PC-9 (cell line): Measurements from ENCODE around the gene GATA1. TPM values are rescaled to one million over a fixed set of nuclear protein-coding genes. Genes with fewer than 3 reads are reported as not detected.

Source experiments
- BruUV-seq: library from RNA; stranded (reverse); fragments of 400-500 nt; replicated peaks from 2 replicates; lab custom pipeline; 2021; lab: Mats Ljungman, UMichigan
- CTCF ChIA-PET: fragments of 300-600 bp; sonication (Branson Sonifier 250); formaldehyde crosslinking; loops from one replicate; lab custom pipeline; 2022; ENCODE audit warnings: antibody characterized with exemption; lab: Charles Lee
- POLR2A ChIA-PET: fragments of 300-600 bp; sonication (Branson Sonifier 250); formaldehyde crosslinking; loops from one replicate; lab custom pipeline; 2022; ENCODE audit warnings: antibody characterized with exemption; ENCODE audit not compliant: unreplicated experiment; lab: Charles Lee
- DNase-seq, 2 experiments: peaks; one replicate each; pipeline versions ENCODE4 v3.0.0 to v3.0.0-alpha.2; 2015 to 2022; ENCODE audit warnings: mixed read lengths in 1 of 2
- H2AFZ ChIP-seq: fragments of 200-600 bp; sonication (generic); 2 replicates; pipeline ENCODE4 v1.8.1; 2017; ENCODE audit warnings: antibody characterized with exemption
- H3F3A ChIP-seq: fragments of 200-600 bp; sonication (generic); 2 replicates; pipeline ENCODE4 v1.8.1; 2017; ENCODE audit warnings: antibody characterized with exemption, mild to moderate bottlenecking, low read depth; ENCODE audit not compliant: insufficient read depth
- H3K27ac ChIP-seq: fragments of 200-600 bp; sonication (generic); 2 replicates; pipeline ENCODE4 v1.6.1; 2016; ENCODE audit warnings: mixed run types
- H3K27me3 ChIP-seq: fragments of 200-600 bp; sonication (generic); 2 replicates; pipeline ENCODE4 v1.6.1; 2016; ENCODE audit warnings: low read depth, mixed run types; ENCODE audit not compliant: insufficient read depth
- H3K36me3 ChIP-seq: fragments of 200-600 bp; sonication (generic); 2 replicates; pipeline ENCODE4 v1.6.1; 2016; ENCODE audit warnings: low read depth, mixed run types
- H3K4me1 ChIP-seq: fragments of 200-600 bp; sonication (generic); replicated peaks from 2 replicates; pipeline ENCODE4 v1.6.1; 2016; ENCODE audit warnings: mixed run types; ENCODE audit not compliant: insufficient read depth
- H3K4me2 ChIP-seq: fragments of 200-600 bp; sonication (generic); 2 replicates; pipeline ENCODE4 v1.6.1; 2017; ENCODE audit warnings: mixed run types
- H3K4me3 ChIP-seq: fragments of 200-600 bp; sonication (generic); 2 replicates; pipeline ENCODE4 v1.6.1; 2016; ENCODE audit warnings: mixed run types
- H3K79me2 ChIP-seq: fragments of 200-600 bp; sonication (generic); 2 replicates; pipeline ENCODE4 v1.6.1; 2017; ENCODE audit warnings: low read depth, mixed run types
- H3K9me2 ChIP-seq: fragments of 200-600 bp; sonication (generic); 2 replicates; pipeline ENCODE4 v1.8.1; 2017; ENCODE audit warnings: mild to moderate bottlenecking; ENCODE audit not compliant: insufficient read depth
- H3K9me3 ChIP-seq: fragments of 200-600 bp; sonication (generic); 2 replicates; pipeline ENCODE4 v1.8.1; 2016; ENCODE audit warnings: low read depth; ENCODE audit not compliant: insufficient read depth
- H4K20me1 ChIP-seq: fragments of 200-600 bp; sonication (generic); 2 replicates; pipeline ENCODE4 v1.8.1; 2017; ENCODE audit not compliant: insufficient read depth
- CTCF ChIP-seq: fragments of 200-600 bp; sonication (generic); conservative IDR thresholded peaks from 2 replicates; pipeline ENCODE4 v1.6.1; 2017; ENCODE audit warnings: mixed run types, antibody characterized with exemption, mild to moderate bottlenecking, moderate library complexity
- EZH2 ChIP-seq: fragments of 200-600 bp; sonication (generic); IDR thresholded peaks from 2 replicates; pipeline ENCODE4 v1.8.0; 2017; ENCODE audit warnings: antibody characterized with exemption, low read depth
- intact Hi-C: fragments of 100-400 bp; cut with micrococcal nuclease; formaldehyde crosslinking; loops from one replicate; pipeline ENCODE4 v1.10.0; 2022; ENCODE audit not compliant: unreplicated experiment
- total RNA-seq: library from RNA; stranded (reverse); gene quantifications from 2 replicates; pipeline ENCODE4 v1.2.3, GENCODE V29; 2021

GATA1 gene
- total RNA-seq, 1 experiment from 2014 or later: not detected

- ChIA-PET CTCF (no interaction called here), POLR2A (no interaction called here)
- no peaks in the 10 kb centered on the region for H3K27me3 ChIP-seq
These were observed 27.3 kb downstream of the GATA1 start for GRCh38 chrX:48813644-48814043.

GRCh38 chrX:48814722-48815121 is 28.3 kb downstream of the GATA1 start:
- Histone ChIP-seq H3K79me2 (no peaks in the 10 kb centered on the region), H3K4me3 (no peak overlapping the region), H4K20me1 (no peaks in the 10 kb centered on the region), H3K27ac (no peak overlapping the region), H3K9me3 (no peaks in the 10 kb centered on the region), H3K9me2 (no peaks in the 10 kb centered on the region), H3K27me3 (no peaks in the 10 kb centered on the region), H2AFZ (no peak overlapping the region), H3F3A (no peaks in the 10 kb centered on the region), H3K4me1 (no peaks in the 10 kb centered on the region), H3K4me2 (no peak overlapping the region), H3K36me3 (no peaks in the 10 kb centered on the region)
- no peak for DNase-seq
- intact Hi-C loops: no loop called here
- ChIA-PET POLR2A (interaction anchor here (0.6 kb wide), 1 partner anchor 72 kb away, joined by 12 read pairs; no protein-coding TSS in a partner anchor), CTCF (no interaction called here)
- no peak for TF ChIP-seq CTCF
- TF ChIP-seq EZH2: no peak
- no TSS peak for BruUV-seq

More at GRCh38 chrX:48813644-48814043, 27.3 kb downstream of the GATA1 start:
- no peak overlapping the region for H3K4me2 ChIP-seq
- H3K79me2 ChIP-seq: no peaks in the 10 kb centered on the region
- TF ChIP-seq CTCF (no peak), EZH2 (no peak)
- no peaks in the 10 kb centered on the region for H3K4me1 ChIP-seq
- H4K20me1 ChIP-seq: no peaks in the 10 kb centered on the region
- no peak overlapping the region for H3K4me3 ChIP-seq
- no peak overlapping the region for H3K27ac ChIP-seq
- H3K36me3 ChIP-seq: no peaks in the 10 kb centered on the region
- no peaks in the 10 kb centered on the region for H3K9me3 ChIP-seq
- no peaks in the 10 kb centered on the region for H3F3A ChIP-seq
- no peaks in the 10 kb centered on the region for H3K9me2 ChIP-seq
- no peak overlapping the region for H2AFZ ChIP-seq
- intact Hi-C loops: no loop called here
- DNase-seq: no peak
- no TSS peak for BruUV-seq

- Histone ChIP-seq H3K4me1 (no peaks in the 10 kb centered on the region), H3K4me2 (no peak overlapping the region), H3K9me3 (no peaks in the 10 kb centered on the region), H3F3A (no peaks in the 10 kb centered on the region), H3K27ac (no peak overlapping the region), H3K36me3 (no peaks in the 10 kb centered on the region), H3K79me2 (no peaks in the 10 kb centered on the region), H4K20me1 (no peaks in the 10 kb centered on the region), H3K4me3 (no peak overlapping the region), H3K27me3 (no peaks in the 10 kb centered on the region), H2AFZ (no peak overlapping the region), H3K9me2 (no peaks in the 10 kb centered on the region)
- TF ChIP-seq CTCF: no peak
- TF ChIP-seq EZH2: no peak
- CTCF ChIA-PET: no interaction called here
- no peak for DNase-seq
- intact Hi-C loops: no loop called here
- BruUV-seq: no TSS peak
- POLR2A ChIA-PET: no interaction called here
These were observed 28.9 kb downstream of the GATA1 start for GRCh38 chrX:48815266-48815665.
